Measurements from ENCODE around the gene HTT. TPM values are rescaled to one million over a fixed set of nuclear protein-coding genes. Genes with fewer than 3 reads are reported as not detected.

The HTT gene
- total RNA-seq, 1 donor from 2014 or later = 73.6 TPM

DNA sequence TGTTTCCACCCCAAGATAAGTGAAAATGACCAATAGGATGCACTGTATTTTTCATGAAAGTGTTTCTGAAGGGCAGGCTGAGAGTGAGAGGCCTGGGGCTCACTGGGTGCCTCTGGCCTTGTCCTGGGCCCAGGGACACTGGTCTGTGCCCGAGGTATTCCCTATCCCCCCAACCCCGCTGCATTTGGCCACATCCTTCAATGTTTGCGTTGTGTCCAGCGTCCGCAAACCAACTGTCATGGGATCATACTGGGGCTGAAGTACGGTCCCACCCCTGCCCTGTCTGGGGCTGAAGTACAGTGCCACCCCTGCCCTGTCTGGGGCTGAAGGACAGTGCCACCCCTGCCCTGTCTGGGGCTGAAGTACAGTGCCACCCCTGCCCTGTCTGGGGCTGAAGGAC lies 152.5 kb downstream of the HTT start:
- DNase-seq (ENCODE audit: low spot score in 2 of 2, unreplicated experiment in 2 of 2) = no peak
- Mint-ChIP-seq H3K4me1 (no peaks in the 10 kb centered on the region), H3K27me3 (ENCODE audit: low read depth) (no peaks in the 10 kb centered on the region), H3K27ac (no peak overlapping the region), H3K36me3 (peaks cover 50% of the 10 kb centered on the region), H3K4me3 (no peak overlapping the region), H3K9me3 (no peaks in the 10 kb centered on the region)
- TF ChIP-seq, protein P1, sequence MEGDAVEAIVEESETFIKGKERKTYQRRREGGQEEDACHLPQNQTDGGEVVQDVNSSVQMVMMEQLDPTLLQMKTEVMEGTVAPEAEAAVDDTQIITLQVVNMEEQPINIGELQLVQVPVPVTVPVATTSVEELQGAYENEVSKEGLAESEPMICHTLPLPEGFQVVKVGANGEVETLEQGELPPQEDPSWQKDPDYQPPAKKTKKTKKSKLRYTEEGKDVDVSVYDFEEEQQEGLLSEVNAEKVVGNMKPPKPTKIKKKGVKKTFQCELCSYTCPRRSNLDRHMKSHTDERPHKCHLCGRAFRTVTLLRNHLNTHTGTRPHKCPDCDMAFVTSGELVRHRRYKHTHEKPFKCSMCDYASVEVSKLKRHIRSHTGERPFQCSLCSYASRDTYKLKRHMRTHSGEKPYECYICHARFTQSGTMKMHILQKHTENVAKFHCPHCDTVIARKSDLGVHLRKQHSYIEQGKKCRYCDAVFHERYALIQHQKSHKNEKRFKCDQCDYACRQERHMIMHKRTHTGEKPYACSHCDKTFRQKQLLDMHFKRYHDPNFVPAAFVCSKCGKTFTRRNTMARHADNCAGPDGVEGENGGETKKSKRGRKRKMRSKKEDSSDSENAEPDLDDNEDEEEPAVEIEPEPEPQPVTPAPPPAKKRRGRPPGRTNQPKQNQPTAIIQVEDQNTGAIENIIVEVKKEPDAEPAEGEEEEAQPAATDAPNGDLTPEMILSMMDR (IDR thresholded peaks at IDR 0.05; ENCODE audit: unreplicated experiment) = no peak

DNA sequence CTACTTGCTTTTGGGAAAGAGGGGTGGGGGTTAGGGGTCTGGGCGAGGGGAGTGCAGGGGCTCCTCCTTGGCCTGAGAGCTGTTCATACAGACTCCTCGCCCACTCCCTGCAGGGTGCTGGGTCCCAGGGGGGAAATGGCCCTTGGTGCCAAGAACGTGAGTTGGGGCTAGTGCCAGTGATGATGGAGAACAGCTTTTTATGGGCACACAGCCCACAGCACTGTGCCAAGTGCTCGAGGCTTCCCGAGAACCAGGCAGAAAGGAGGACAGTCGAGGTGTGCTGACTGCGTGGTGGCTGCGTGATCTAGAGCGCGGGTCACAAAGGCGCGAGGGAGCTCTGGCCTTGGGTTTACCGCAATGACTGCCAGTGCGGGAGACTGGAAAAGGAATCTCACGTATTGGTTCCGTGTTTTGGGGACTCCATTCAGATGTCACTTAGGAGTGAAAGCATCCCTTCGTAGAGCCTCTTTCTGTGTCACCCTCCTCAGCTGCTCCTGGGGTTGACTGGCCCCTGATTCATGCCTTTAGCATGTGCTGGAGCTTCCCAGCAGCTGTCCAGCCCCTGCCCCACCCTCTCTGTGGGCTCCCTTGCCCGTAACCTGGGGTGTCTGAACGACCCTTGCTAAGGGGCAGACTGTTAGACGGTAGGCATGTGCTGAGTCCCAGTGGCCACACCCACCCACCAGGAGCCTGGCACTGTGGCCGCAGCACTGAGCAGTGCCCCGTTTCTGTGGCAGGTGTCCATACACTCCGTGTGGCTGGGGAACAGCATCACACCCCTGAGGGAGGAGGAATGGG lies 153.6 kb downstream of the HTT start:
- H3K36me3 Mint-ChIP-seq = peaks cover 41% of the 10 kb centered on the region

DNA sequence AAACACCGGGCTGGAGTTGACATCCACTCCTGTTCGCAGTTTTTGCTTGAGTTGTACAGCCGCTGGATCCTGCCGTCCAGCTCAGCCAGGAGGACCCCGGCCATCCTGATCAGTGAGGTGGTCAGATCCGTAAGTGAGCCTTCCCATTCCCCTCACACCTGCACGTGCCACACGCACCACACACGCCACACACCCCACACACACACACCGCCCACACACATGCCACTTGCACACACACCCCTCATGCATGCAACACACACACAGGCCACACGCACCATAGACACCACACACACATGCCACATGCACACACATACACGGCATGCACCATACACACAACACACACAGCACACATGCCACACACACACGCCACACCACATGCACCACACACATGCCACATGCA lies 154.4 kb downstream of the HTT start:
- Mint-ChIP-seq H3K4me1 (no peaks in the 10 kb centered on the region), H3K36me3 (peaks cover 41% of the 10 kb centered on the region), H3K27me3 (ENCODE audit: low read depth) (no peaks in the 10 kb centered on the region), H3K9me3 (no peaks in the 10 kb centered on the region), H3K27ac (no peak overlapping the region), H3K4me3 (no peak overlapping the region)
- TF ChIP-seq, protein P1 (IDR thresholded peaks at IDR 0.05; ENCODE audit: unreplicated experiment) = no peak
- DNase-seq (ENCODE audit: low spot score in 2 of 2, unreplicated experiment in 2 of 2) = no peak

More for the DNA sequence above, 153.6 kb downstream of the HTT start:
- TF ChIP-seq, protein P1 (IDR thresholded peaks at IDR 0.05; ENCODE audit: unreplicated experiment) = no peak
- Mint-ChIP-seq H3K4me1 (no peaks in the 10 kb centered on the region), H3K27ac (no peak overlapping the region), H3K27me3 (ENCODE audit: low read depth) (no peaks in the 10 kb centered on the region), H3K9me3 (no peaks in the 10 kb centered on the region), H3K4me3 (no peak overlapping the region)
- DNase-seq (ENCODE audit: low spot score in 2 of 2, unreplicated experiment in 2 of 2) = no peak

DNA sequence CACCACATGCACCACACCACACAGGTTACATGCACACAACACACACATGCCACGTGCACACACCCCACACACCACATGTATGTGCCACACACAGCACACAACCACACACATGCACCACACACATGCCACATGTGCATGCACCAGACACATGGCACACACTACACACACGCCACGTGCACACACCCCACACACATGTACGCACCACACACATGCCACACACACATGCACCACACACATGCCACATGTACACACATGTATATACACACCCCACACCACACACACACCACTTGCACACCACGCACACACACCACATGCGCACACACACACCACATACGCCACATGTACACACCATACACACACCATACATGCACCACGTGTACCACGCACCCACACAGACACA lies 154.8 kb downstream of the HTT start:
- Mint-ChIP-seq H3K36me3 (peaks cover 40% of the 10 kb centered on the region), H3K27me3 (ENCODE audit: low read depth) (no peaks in the 10 kb centered on the region), H3K4me3 (no peak overlapping the region), H3K4me1 (no peaks in the 10 kb centered on the region), H3K27ac (no peak overlapping the region), H3K9me3 (no peaks in the 10 kb centered on the region)
- TF ChIP-seq, protein P1 (IDR thresholded peaks at IDR 0.05; ENCODE audit: unreplicated experiment) = no peak
- no peak for DNase-seq (ENCODE audit: low spot score in 2 of 2, unreplicated experiment in 2 of 2)

DNA sequence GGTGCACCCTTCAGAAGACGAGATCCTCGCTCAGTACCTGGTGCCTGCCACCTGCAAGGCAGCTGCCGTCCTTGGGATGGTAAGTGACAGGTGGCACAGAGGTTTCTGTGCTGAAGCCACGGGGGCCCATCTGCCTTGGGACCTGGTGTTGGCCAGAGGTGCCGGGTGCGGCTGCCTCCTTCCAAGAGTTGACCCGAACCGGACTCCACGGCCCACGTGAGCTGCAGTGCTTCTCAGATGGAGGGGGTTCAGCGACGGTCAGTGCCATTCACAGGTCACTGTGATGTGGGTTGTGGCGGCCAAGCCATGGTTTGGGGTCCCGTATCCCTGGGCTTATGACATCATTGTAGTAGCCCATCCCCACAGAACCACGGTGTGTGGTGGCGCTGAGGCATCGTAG lies 155.5 kb downstream of the HTT start:
- Mint-ChIP-seq H3K36me3 (peaks cover 40% of the 10 kb centered on the region), H3K9me3 (no peaks in the 10 kb centered on the region), H3K27me3 (ENCODE audit: low read depth) (no peaks in the 10 kb centered on the region), H3K4me3 (no peak overlapping the region), H3K4me1 (no peaks in the 10 kb centered on the region), H3K27ac (no peak overlapping the region)
- no peak for DNase-seq (ENCODE audit: low spot score in 2 of 2, unreplicated experiment in 2 of 2)
- TF ChIP-seq, protein P1 (IDR thresholded peaks at IDR 0.05; ENCODE audit: unreplicated experiment) = no peak

All from mesothelial cell of epicardium (in vitro differentiated cells).